Naive thymus-derived CD8-positive, alpha-beta T cell (primary cell): ENCODE results near the gene LRRC63. TPM values are rescaled to one million over a fixed set of nuclear protein-coding genes. Genes with fewer than 3 reads are reported as not detected.
A peak's percentile ranks its signal among the peaks of the same experiment; 100 is the strongest.

ENCODE experiments used
- ATAC-seq, 2 donors: fragments of 150-1000 bp; cut with Tn5 transposase in 1 of 2; sonication (Bioruptor Pico), chemical (Tn5 transposase) in 1 of 2; 1 replicate in 1 of 2; 2 replicates in 1 of 2; pipeline ENCODE4 v1.10.0; 2021; ENCODE audit warnings: mild to moderate bottlenecking in 2 of 2, moderate library complexity in 2 of 2
- POLR2A ChIA-PET: fragments of 350-600 bp; sonication (Branson Sonifier 250); formaldehyde crosslinking; loops from one replicate; lab custom pipeline; 2021; ENCODE audit warnings: antibody characterized with exemption; lab: Charles Lee
- DNase-seq, 10 donors: peaks; one replicate each; pipeline versions ENCODE4 v3.0.0 to v3.0.0-alpha.2; 2020 to 2022
- H3K27ac Mint-ChIP-seq, 10 donors: one replicate each; pipeline ENCODE4 v1.8.0; 2020 to 2022; ENCODE audit warnings: mild to moderate bottlenecking in 10 of 10, mixed read lengths in 10 of 10, moderate library complexity in 4 of 10, inconsistent platforms in 1 of 10
- H3K27me3 Mint-ChIP-seq, 5 donors: one replicate each; pipeline ENCODE4 v1.8.0; 2021 to 2022; ENCODE audit warnings: mixed read lengths in 5 of 5
- H3K36me3 Mint-ChIP-seq, 3 donors: one replicate each; pipeline ENCODE4 v1.8.0; 2020 to 2022; ENCODE audit warnings: mixed read lengths in 3 of 3, mild to moderate bottlenecking in 2 of 3, inconsistent platforms in 1 of 3
- H3K4me1 Mint-ChIP-seq, 4 donors: one replicate each; pipeline ENCODE4 v1.8.0; 2021 to 2022; ENCODE audit warnings: mixed read lengths in 4 of 4
- H3K4me3 Mint-ChIP-seq, 10 donors: one replicate each; pipeline ENCODE4 v1.8.0; 2020 to 2022; ENCODE audit warnings: mild to moderate bottlenecking in 10 of 10, mixed read lengths in 10 of 10, moderate library complexity in 6 of 10, inconsistent platforms in 1 of 10
- H3K9me3 Mint-ChIP-seq, 9 donors: one replicate each; pipeline ENCODE4 v1.8.0; 2020 to 2022; ENCODE audit warnings: mixed read lengths in 9 of 9, mild to moderate bottlenecking in 3 of 9, inconsistent platforms in 1 of 9, moderate library complexity in 1 of 9
- polyA plus RNA-seq, 3 donors: library from polyadenylated mRNA; unstranded; fragments of 300-500 nt; fragmentation: Illumina TruSeq; gene quantifications; one replicate each; pipeline ENCODE4 v1.2.3, GENCODE V29; 2021
- total RNA-seq, 8 experiments: library from RNA in 2 of 8; stranded (reverse) in 2 of 8; gene quantifications; one replicate each; pipeline ENCODE4 v1.2.3 and lab custom pipeline; 2021 to 2026

Gene LRRC63
- total and polyA plus RNA-seq, 5 experiments from 2014 or later: 0.22 to 0.62 (median 0.37) TPM; not detected in 1

DNA sequence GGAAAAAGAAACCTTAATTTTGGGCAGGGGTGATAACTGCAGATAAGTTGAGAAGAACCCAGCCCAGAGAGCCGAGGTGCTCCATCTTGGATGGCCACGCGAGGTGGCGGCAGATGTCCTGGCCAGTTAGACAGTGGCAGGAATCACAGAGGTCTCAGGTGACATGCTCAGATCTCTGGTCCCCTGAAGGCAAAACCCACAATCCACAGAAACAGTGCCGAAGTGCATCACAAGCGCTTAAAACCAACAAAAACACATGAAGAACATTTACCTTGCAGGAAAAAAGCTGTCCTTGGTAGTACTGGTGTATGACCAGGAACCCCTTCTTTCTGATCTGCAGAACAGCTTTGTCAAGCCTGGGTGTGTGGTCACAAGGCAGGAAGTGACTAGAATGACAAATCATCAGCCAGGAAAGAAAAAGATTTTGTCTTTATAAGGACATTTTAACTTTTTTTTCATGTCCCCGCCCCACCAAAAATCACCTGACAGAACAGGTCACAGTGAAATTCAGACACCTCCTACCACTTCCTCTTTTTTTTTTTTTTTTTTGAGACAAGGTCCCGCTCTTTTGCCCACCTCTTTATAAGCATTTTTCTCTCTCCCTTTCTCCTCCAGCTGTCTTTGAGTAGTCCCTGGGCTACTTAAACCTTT is 29.8 kb upstream of the LRRC63 start, which contains the start of gene LCP1:
Gene LCP1, minus strand, starts transcription at position 338 of the 651 bp plus-strand sequence. CDS start 22,515 bp downstream, outside the sequence.
- Mint-ChIP-seq H3K27ac (peak within 1 kb of the TSS; percentile 86 to 97 (median 95)), H3K9me3 (no peaks in the 10 kb centered on the region), H3K27me3 (no peaks in the 10 kb centered on the region), H3K36me3 (peaks cover 0 to 11% (median 5%) of the 10 kb centered on the region in 3 donors), H3K4me1 (peaks cover 35 to 67% (median 57%) of the 10 kb centered on the region in 4 donors), H3K4me3 (peak within 1 kb of the TSS; percentile 75 to 97 (median 95))
- DNase-seq (peak; percentile 41 to 93 (median 86)), ATAC-seq (peak; percentile 81)
- POLR2A ChIA-PET: interaction anchor here (0.5 to 10.0 kb wide), 11 partner anchors 9 to 114 kb away, joined by 3 to 142 read pairs (median 3); partner anchors contain the start of gene LRRC63

DNA sequence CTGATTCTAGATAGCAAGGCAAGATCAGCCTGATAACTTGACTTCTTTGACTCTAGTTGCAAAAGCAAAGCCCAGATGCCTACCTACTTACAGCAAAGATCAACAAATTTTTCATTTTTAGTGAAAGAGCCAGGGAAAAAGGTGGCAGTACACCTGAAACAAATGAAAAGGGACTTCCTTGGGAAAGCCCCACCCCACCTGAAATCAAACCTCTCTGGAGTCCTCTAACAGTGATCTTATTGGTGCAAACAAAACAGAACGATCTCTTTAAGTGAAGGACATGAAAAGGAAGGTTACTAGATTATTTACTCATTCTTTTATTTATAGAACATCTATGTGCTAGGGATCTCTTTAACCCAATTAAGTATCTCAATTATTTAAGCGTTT is 29.2 kb upstream of the LRRC63 start:
- POLR2A ChIA-PET: interaction anchor here (0.5 to 10.0 kb wide), 7 partner anchors 14 to 113 kb away, joined by 3 to 142 read pairs (median 7); partner anchors contain the start of gene LRRC63
- Mint-ChIP-seq H3K36me3 (peaks cover 0 to 7% (median 5%) of the 10 kb centered on the region in 3 donors), H3K4me3 (peak overlapping the region; percentile 75 to 97 (median 95))

DNA sequence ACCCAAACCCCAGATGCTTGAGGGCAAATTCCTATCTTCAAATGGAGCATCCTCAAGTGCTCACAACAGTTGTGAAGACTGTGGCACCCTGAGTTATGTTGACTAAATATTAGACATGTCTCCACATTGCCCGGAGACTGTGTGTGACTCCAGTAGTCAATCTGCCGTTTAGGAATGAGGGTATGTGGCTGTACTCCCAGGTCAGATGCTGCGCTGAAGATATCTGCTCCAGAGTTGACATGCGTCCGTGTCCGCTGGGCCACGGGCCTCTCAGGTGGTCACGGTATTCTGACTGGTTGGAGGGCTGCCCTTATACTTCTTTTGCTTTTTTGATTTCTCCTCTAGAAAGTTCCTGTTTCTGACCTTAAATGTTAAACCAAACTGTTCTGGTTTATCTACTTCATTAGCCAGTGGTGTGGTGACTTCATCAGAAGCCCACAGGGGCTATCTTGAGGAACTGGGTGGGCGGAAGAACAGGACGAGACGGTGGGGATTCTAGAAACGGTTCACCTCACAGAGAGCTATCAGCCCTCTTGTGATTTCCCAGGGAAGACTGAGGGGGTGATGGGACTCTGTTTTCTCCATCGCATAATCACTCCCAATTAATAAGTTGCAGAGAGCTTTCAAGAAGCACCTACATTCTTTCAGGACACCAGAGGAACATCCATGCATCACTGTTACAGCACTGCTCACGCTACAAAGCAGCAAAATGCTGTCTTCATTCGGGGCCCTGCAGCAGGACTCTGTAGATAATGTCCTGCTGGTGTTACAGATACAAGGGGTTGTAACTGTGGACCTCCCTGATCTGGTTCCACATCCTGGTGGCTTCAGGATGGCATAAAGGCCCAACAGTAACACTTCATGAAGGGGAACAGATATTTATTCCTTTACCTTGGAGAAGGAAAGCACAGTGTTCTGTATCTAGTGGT is 28.4 kb upstream of the LRRC63 start:
- Mint-ChIP-seq H3K4me3 (peak overlapping the region; percentile 65 to 97 (median 95)), H3K27me3 (no peaks in the 10 kb centered on the region), H3K36me3 (peaks cover 0 to 1% (median under 1%) of the 10 kb centered on the region in 3 donors), H3K4me1 (peaks cover 28 to 53% (median 45%) of the 10 kb centered on the region in 4 donors), H3K9me3 (no peaks in the 10 kb centered on the region), H3K27ac (peak overlapping the region; percentile 86 to 97 (median 95))
- ATAC-seq: no peak
- no peak for DNase-seq
- POLR2A ChIA-PET: interaction anchor here (0.8 to 10.0 kb wide), 7 partner anchors 15 to 114 kb away, joined by 3 to 142 read pairs (median 7); partner anchors contain the start of gene LRRC63

More for the DNA sequence above, 29.2 kb upstream of the LRRC63 start:
- ATAC-seq (no peak), DNase-seq (no peak)
- Mint-ChIP-seq H3K9me3 (no peaks in the 10 kb centered on the region), H3K27ac (peak overlapping the region; percentile 86 to 97 (median 95)), H3K4me1 (peaks cover 32 to 61% (median 53%) of the 10 kb centered on the region in 4 donors), H3K27me3 (no peaks in the 10 kb centered on the region)

DNA sequence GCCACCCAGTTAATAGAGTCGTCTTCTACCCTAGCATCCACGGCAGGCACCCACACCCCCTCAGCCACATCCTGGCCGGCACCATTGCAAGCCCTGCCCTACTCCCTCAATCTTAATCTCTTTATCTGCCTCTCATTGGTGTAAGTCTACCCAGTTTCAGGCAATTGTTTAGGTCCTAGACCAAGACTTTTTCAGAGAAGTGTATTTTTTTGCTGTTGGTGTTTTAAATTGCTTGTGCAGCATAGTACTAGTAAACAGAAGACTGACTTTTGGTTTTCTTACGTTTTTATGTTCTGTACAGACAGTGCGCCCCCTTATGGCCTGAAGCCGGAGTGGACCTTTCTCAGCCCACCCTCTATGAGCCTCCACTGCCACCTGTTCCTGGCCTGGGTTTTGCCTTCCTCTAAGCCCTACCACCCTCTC is 27.4 kb upstream of the LRRC63 start:
- Mint-ChIP-seq H3K4me1 (peaks cover 27 to 48% (median 39%) of the 10 kb centered on the region in 4 donors), H3K4me3 (peak overlapping the region; percentile 65 to 97 (median 95)), H3K9me3 (no peaks in the 10 kb centered on the region), H3K27me3 (no peaks in the 10 kb centered on the region), H3K36me3 (no peaks in the 10 kb centered on the region), H3K27ac (peak overlapping the region; percentile 86 to 97 (median 95))
- DNase-seq (peak; percentile 52 to 86 (median 71)), ATAC-seq (peak; percentile 55 to 58)
- POLR2A ChIA-PET: interaction anchor here (1.2 kb wide), 1 partner anchor 24 kb away, joined by 7 read pairs; no protein-coding TSS in a partner anchor

DNA sequence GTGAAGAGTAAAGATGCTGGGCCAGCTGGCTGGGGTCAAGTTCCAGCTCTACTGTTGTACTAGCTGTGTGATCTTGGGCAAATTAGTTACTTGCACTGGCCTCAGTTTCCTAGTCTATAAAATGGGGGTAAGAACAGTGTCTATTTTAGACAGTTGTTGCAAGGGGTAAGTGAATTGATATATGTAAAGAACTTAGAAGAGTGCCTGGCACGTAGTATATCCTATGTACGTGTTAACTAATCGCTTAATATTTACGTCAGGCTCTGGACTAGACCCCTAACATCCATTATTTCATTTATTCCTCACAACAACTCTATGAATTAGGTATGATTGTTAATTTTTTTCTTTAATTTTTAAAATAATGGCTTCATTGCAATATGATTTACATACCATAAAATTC is 26.1 kb upstream of the LRRC63 start:
- no peaks in the 10 kb centered on the region for H3K36me3 Mint-ChIP-seq
- H3K9me3 Mint-ChIP-seq: no peaks in the 10 kb centered on the region
- POLR2A ChIA-PET: interaction anchor here (1.2 kb wide), 1 partner anchor 26 kb away, joined by 7 read pairs; no protein-coding TSS in a partner anchor
- ATAC-seq: no peak
- H3K4me1 Mint-ChIP-seq: peaks cover 19 to 37% (median 35%) of the 10 kb centered on the region in 4 donors
- DNase-seq: no peak
- H3K4me3 Mint-ChIP-seq: no peak overlapping the region
- H3K27ac Mint-ChIP-seq: peak overlapping the region in 5 of 10 donors; percentile 86 to 97 (median 95)
- no peaks in the 10 kb centered on the region for H3K27me3 Mint-ChIP-seq

DNA sequence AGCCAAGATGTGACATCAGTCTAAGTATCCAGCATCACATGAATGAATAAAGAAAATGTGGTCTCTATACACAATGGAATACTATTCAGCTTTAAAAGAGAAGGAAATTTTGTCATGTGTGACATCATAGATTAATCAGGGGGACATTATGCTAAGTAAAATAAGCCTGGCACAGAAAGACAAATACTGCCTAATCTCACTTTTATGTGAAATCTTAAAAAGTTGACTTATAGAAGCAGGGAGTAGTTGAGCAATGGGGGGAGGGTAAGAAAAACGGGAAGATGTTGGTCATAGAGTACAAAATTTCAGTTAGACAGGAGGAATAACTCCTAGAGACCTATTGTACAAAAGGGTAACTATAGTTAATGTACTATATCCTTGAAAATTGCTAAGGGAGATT is 19.3 kb upstream of the LRRC63 start:
- no peak for DNase-seq
- POLR2A ChIA-PET: no interaction called here

DNA sequence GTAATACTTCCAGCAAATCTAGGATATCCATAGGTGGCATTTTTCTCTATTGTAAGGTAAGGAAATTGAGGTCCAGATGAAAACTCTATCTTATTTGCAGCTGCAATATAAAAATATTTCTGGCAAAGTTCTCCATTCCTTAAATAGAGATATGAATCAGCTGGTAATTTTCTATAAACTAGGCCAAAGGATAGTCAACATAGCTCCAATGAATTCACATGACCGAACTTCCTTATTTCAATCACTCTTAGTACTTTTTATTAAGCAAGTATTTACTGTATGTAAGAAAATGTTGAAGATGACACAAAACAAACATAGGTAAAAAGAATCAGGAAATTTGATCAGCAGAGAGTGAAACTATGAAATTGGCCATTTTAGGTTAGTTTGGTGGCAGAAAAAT is 16.7 kb upstream of the LRRC63 start:
- peak overlapping the region in 1 of 10 donors; percentile 50 for H3K4me3 Mint-ChIP-seq
- H3K9me3 Mint-ChIP-seq: no peaks in the 10 kb centered on the region
- H3K4me1 Mint-ChIP-seq: peaks cover 6 to 9% (median 8%) of the 10 kb centered on the region in 4 donors
- DNase-seq: no peak
- POLR2A ChIA-PET: interaction anchor here (0.9 kb wide), 1 partner anchor 16 kb away, joined by 3 read pairs; no protein-coding TSS in a partner anchor
- no peak overlapping the region for H3K27ac Mint-ChIP-seq
- no peak for ATAC-seq
- H3K27me3 Mint-ChIP-seq: peaks cover 0 to 1% (median 0%) of the 10 kb centered on the region in 5 donors
- H3K36me3 Mint-ChIP-seq: peaks cover 0 to 2% (median 0%) of the 10 kb centered on the region in 3 donors

More for the DNA sequence above, 19.3 kb upstream of the LRRC63 start:
- Mint-ChIP-seq H3K27ac (no peak overlapping the region), H3K4me3 (no peak overlapping the region), H3K4me1 (peaks cover 0 to 3% (median 1%) of the 10 kb centered on the region in 4 donors), H3K27me3 (peaks cover 0 to 1% (median 0%) of the 10 kb centered on the region in 5 donors), H3K9me3 (no peaks in the 10 kb centered on the region), H3K36me3 (peaks cover 0 to 2% (median 0%) of the 10 kb centered on the region in 3 donors)
- ATAC-seq: no peak

DNA sequence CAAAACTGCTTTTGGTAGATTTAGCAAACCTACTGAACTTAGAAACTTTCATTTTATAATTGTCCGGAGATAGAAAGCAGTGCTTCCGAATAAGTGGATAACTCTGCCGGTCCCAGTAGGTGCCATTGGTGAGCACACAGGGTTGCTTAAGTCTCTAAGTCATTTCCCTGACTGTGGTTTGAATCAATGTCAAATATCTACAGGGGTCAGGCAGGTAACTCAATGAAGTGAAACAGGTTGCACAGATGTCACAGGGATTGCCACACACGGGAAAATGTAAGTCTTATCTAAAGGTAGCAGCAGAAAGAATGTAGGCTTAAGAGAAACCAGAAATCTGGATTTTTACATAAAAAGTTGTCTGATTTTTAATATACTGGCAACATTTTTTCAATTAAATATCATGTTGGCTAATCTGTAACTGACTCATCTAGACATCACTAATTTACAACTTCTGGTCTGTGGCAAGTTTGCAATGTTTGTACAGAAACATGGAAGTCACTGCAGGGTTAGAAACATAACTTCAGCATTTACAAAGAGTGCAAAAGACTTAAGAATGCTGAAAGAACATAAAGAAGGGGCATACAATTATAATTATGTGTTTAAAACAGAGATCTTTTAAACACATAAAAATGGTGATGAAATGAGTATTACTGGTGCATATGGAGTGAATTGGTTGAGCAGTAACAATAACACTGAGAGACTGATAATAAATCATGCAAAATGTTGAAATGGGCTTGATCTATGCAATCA is 14.3 kb upstream of the LRRC63 start:
- DNase-seq (no peak), ATAC-seq (no peak)
- Mint-ChIP-seq H3K4me3 (no peak overlapping the region), H3K9me3 (no peaks in the 10 kb centered on the region), H3K27ac (no peak overlapping the region), H3K36me3 (no peaks in the 10 kb centered on the region), H3K27me3 (no peaks in the 10 kb centered on the region), H3K4me1 (peaks cover 16 to 32% (median 24%) of the 10 kb centered on the region in 4 donors)
- POLR2A ChIA-PET: no interaction called here

DNA sequence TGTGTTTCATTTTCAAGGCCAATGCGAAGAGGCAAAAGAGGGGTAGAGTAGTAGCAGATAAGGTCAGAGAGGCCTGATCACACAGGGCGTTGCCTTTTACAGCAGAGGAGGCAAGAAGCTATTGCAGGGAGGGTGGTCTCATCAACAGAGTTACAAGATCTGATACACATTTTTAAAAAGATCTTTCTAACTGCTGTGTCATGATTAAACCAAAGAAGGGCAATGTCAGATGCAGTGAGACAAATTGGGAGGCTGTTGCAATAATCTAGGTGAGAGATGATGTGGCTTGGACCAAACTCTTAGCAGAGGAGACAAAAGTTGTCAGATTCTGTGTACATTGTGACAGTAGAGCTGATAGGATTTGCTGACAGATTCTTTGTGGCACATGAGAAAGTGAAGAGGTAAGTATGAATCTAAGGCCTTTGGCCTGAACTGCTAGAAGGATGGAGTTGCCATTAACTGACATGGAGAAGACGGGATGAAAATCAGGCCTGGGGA is 13.0 kb upstream of the LRRC63 start:
- ATAC-seq (no peak), DNase-seq (no peak)
- Mint-ChIP-seq H3K4me1 (peaks cover 20 to 42% (median 34%) of the 10 kb centered on the region in 4 donors), H3K27me3 (no peaks in the 10 kb centered on the region), H3K36me3 (no peaks in the 10 kb centered on the region), H3K9me3 (no peaks in the 10 kb centered on the region), H3K4me3 (no peak overlapping the region), H3K27ac (no peak overlapping the region)
- POLR2A ChIA-PET: interaction anchor here (1.6 kb wide), 1 partner anchor 16 kb away, joined by 9 read pairs; the partner anchor contains the start of gene LCP1

DNA sequence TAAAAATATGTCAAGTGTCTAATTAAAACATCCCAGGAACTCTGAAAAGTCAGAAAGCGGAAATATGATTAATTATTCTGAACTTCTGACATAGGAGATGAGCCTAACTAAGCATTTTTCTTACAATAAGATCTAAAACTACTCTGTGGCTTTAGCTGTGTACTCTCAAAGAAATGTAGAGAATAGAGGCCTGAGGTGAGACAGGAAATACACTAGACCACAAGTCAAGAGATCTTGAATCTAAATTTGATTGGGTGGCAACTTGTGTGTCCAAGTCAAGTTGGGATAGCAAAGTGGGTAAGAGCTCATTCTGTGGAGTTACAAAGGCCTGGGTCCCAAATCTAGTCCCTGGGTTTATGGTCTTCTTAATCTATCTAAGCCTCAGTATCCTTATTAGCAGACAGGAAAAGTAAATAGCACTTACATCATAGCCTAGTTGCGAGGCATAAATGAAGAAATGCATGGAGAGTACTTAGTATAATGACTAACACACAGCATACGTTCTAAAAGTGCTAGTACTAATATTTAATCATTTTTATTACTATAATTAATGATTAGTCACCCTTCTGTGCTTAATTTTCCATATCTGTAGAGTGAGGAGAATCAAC is 9.4 kb upstream of the LRRC63 start:
- Mint-ChIP-seq H3K9me3 (no peaks in the 10 kb centered on the region), H3K4me3 (peak overlapping the region in 9 of 10 donors; percentile 8 to 72 (median 53)), H3K27me3 (no peaks in the 10 kb centered on the region), H3K4me1 (peaks cover 22 to 60% (median 42%) of the 10 kb centered on the region in 4 donors), H3K36me3 (no peaks in the 10 kb centered on the region), H3K27ac (peak overlapping the region; percentile 2 to 87 (median 78))
- DNase-seq (peak in 4 of 10 donors; percentile 8 to 58 (median 42)), ATAC-seq (peak; percentile 84 to 94)
- POLR2A ChIA-PET: interaction anchor here (0.9 to 1.9 kb wide), 6 partner anchors 9 to 94 kb away, joined by 3 to 10 read pairs (median 3); partner anchors contain the start of gene LRRC63

DNA sequence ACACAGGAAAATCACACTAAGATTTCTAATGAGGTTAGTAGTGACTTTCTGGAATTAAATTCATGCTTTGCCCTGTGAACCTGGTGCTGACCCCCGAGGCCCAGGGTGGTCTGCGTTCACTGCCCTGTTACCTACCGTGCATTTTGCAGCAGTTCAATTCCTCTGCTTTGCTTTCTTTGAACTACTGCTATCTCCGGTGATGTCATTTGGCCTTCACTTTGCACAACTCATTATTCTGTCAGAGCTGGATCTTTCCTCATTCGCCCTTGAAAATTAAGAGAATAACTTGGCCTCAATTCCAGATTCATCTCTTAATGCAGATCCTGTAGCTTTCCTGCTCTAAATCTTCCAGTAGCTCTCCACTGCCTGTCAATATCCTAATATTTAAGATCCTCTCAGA is 8.8 kb upstream of the LRRC63 start:
- ATAC-seq (no peak), DNase-seq (no peak)
- POLR2A ChIA-PET: interaction anchor here (0.6 to 1.9 kb wide), 5 partner anchors 8 to 26 kb away, joined by 3 to 10 read pairs (median 3); partner anchors contain the start of genes LCP1 and LRRC63
- peaks cover 24 to 67% (median 45%) of the 10 kb centered on the region in 4 donors for H3K4me1 Mint-ChIP-seq
- H3K4me3 Mint-ChIP-seq: peak overlapping the region in 3 of 10 donors; percentile 5 to 9 (median 8)
- H3K27me3 Mint-ChIP-seq: no peaks in the 10 kb centered on the region
- H3K27ac Mint-ChIP-seq: peak overlapping the region in 6 of 10 donors; percentile 1 to 84 (median 60)
- H3K9me3 Mint-ChIP-seq: no peaks in the 10 kb centered on the region
- H3K36me3 Mint-ChIP-seq: no peaks in the 10 kb centered on the region
